Measurements from ENCODE around the gene BATF2. TPM values are rescaled to one million over a fixed set of nuclear protein-coding genes. Genes with fewer than 3 reads are reported as not detected.

BATF2 gene
- total and polyA plus RNA-seq, 3 donors from 2014 or later = 0.94 to 2.7 (median 1.5) TPM

- H3K27ac ChIP-seq = no peak overlapping the region
- intact Hi-C loops (cut with DNase I; ENCODE audit: low total_unique reads) = no loop called here
- TF ChIP-seq POLR2A (IDR thresholded peaks at IDR 0.05) = no peak
- TF ChIP-seq, protein P1, sequence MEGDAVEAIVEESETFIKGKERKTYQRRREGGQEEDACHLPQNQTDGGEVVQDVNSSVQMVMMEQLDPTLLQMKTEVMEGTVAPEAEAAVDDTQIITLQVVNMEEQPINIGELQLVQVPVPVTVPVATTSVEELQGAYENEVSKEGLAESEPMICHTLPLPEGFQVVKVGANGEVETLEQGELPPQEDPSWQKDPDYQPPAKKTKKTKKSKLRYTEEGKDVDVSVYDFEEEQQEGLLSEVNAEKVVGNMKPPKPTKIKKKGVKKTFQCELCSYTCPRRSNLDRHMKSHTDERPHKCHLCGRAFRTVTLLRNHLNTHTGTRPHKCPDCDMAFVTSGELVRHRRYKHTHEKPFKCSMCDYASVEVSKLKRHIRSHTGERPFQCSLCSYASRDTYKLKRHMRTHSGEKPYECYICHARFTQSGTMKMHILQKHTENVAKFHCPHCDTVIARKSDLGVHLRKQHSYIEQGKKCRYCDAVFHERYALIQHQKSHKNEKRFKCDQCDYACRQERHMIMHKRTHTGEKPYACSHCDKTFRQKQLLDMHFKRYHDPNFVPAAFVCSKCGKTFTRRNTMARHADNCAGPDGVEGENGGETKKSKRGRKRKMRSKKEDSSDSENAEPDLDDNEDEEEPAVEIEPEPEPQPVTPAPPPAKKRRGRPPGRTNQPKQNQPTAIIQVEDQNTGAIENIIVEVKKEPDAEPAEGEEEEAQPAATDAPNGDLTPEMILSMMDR (IDR thresholded peaks at IDR 0.05) = no peak
- 79 to 80% methylated on average over 5 of the region's 5 CpGs for WGBS, 2 donors
- H3K4me1 ChIP-seq = no peaks in the 10 kb centered on the region
- no peaks in the 10 kb centered on the region for H3K36me3 ChIP-seq (ENCODE audit: low read depth, missing control alignments)
- no peaks in the 10 kb centered on the region for H3K9me3 ChIP-seq
- H3K4me3 ChIP-seq = no peak overlapping the region
- DNase-seq = no peak
- H3K27me3 ChIP-seq = no peaks in the 10 kb centered on the region
Measured at GRCh38 chr11:64974124-64974523, 22.6 kb downstream of the BATF2 start.

DNA sequence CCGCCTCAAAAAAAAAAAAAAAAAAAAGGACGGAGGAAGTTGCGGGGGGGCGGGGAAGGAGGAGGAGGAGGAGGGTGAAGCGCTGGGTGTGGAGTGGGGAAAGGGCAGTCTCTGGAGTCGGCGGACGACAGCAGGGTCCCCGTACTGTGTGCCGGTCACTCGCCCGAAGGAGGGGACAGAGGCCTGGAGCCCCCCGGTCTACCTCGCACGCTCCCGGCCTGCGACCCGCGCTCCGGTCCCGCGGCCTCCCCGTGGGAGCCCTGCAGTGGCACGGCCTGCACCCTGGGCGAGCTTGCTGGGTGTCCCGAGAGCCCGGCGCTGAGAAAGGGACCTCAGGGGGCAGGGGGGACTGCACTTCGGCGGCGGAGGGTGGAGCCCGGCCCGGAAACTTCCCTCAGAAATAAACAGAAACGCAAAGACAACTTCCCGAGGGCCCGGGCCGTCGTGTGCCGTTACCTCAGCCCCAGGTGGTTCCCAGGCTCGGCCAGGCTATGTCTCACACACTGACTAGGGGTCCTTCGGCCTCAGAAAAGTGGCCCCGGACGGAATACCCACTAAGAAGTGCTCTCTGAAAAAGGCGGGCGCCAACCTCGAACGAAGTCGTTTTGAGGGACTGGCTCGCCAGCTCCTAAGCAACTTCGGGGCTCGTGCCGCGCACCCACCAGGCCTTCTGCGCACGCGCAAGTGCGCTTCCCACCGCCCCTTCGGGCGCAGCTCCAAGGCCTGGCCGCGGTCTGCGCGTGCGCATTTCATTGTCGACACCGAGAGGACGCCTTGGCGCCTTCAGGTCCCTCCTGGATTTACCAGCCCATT, 25.1 kb downstream of the BATF2 start, which contains the start of gene MAJIN:
TSS of gene MAJIN (minus strand) at position 688 of the 813 bp plus-strand sequence. CDS start 12,703 bp downstream, outside the sequence.
- Histone ChIP-seq H3K4me1 (no peaks in the 10 kb centered on the region), H3K36me3 (ENCODE audit: low read depth, missing control alignments) (no peaks in the 10 kb centered on the region), H3K4me3 (peak within 1 kb of the TSS; percentile 49 to 52), H3K27ac (peak within 1 kb of the TSS; percentile 59 to 66), H3K9me3 (no peaks in the 10 kb centered on the region), H3K27me3 (no peaks in the 10 kb centered on the region)
- TF ChIP-seq, protein P1 (IDR thresholded peaks at IDR 0.05) = no peak
- TF ChIP-seq POLR2A (IDR thresholded peaks at IDR 0.05) = no peak
- 15 to 26% methylated on average over 33 to 35 of the region's 69 CpGs for WGBS, 2 donors
- intact Hi-C loops (cut with DNase I; ENCODE audit: low total_unique reads) = no loop called here
- DNase-seq = peak; percentile 84

DNA sequence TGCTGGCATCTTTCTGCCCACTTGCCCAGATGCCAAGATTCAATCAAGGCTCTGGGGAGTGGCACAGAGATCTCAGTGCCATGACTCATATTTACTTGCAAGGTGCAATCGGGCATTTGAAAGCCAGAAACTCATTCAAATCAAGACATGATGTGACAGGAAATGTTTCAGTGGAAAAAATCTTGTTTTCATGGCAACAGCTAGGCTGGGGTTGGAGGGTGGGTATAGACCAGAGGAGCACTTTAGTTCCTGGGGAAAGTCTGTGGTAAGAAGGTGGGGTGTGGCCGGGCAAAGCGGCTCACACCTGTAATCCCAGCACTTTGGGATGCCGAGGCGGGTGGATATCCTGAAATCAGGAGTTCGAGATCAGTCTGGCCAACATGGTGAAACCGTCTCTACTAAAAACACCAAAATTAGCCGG, 26.0 kb downstream of the BATF2 start:
- Histone ChIP-seq H3K27ac (no peak overlapping the region), H3K4me1 (no peaks in the 10 kb centered on the region), H3K9me3 (no peaks in the 10 kb centered on the region), H3K27me3 (no peaks in the 10 kb centered on the region), H3K36me3 (ENCODE audit: low read depth, missing control alignments) (no peaks in the 10 kb centered on the region), H3K4me3 (no peak overlapping the region)
- DNase-seq = no peak
- no peak for TF ChIP-seq POLR2A (IDR thresholded peaks at IDR 0.05)
- TF ChIP-seq, protein P1 (IDR thresholded peaks at IDR 0.05) = no peak
- intact Hi-C loops (cut with DNase I; ENCODE audit: low total_unique reads) = no loop called here
- 69 to 72% methylated on average over 8 of the region's 8 CpGs for WGBS, 2 donors

- H3K9me3 ChIP-seq = no peaks in the 10 kb centered on the region
- H3K27me3 ChIP-seq = no peaks in the 10 kb centered on the region
- H3K4me1 ChIP-seq = peaks cover 2% of the 10 kb centered on the region
- DNase-seq = no peak
- no peak overlapping the region for H3K4me3 ChIP-seq
- TF ChIP-seq POLR2A (IDR thresholded peaks at IDR 0.05) = no peak
- TF ChIP-seq, protein P1 (IDR thresholded peaks at IDR 0.05) = no peak
- H3K27ac ChIP-seq = no peak overlapping the region
- 46 to 54% methylated on average over 5 of the region's 5 CpGs for WGBS, 2 donors
- intact Hi-C loops (cut with DNase I; ENCODE audit: low total_unique reads) = no loop called here
- no peaks in the 10 kb centered on the region for H3K36me3 ChIP-seq (ENCODE audit: low read depth, missing control alignments)
Measured at GRCh38 chr11:64969209-64969608, 27.6 kb downstream of the BATF2 start.
